Fibroblast of skin of right biceps (primary cell): ENCODE measurements around the gene ZNF552.
"Not testable (repeated sequence)": the region's sequence is repeated elsewhere in the genome, so short reads cannot be mapped to it uniquely, and the experiment has no call there.

Source experiments
- DNase-seq: peaks from one replicate; pipeline ENCODE4 v3.0.0-alpha.2; 2013

The ZNF552 gene

GRCh38 chr19:57814505-57815246 lies at the start of gene ZNF552:
Gene ZNF552, minus strand, starts transcription at chr19:57814913. Its CDS starts 170 bp downstream, at chr19:57814743.
- peak; percentile 93 for DNase-seq

GRCh38 chr19:57862351-57862750 lies 47.6 kb upstream of the ZNF552 start:
- not testable (repeated sequence) for DNase-seq

- DNase-seq, result not testable (repeated sequence)
Measured at GRCh38 chr19:57854117-57854516, 39.4 kb upstream of the ZNF552 start.

- not testable (repeated sequence) for DNase-seq
Measured at GRCh38 chr19:57851812-57852603, 37.3 kb upstream of the ZNF552 start.

- DNase-seq, result peak; percentile 51
Measured at GRCh38 chr19:57850553-57851017, 35.9 kb upstream of the ZNF552 start.

GRCh38 chr19:57849666-57850473 lies 35.2 kb upstream of the ZNF552 start, which contains the start of gene ZNF587:
Gene ZNF587, plus strand, starts transcription at chr19:57849859. Its CDS starts 180 bp downstream, at chr19:57850039.
- peak; percentile 88 for DNase-seq

GRCh38 chr19:57849162-57849665 lies 34.5 kb upstream of the ZNF552 start:
- DNase-seq, result not testable (repeated sequence)

GRCh38 chr19:57847164-57847563 lies 32.5 kb upstream of the ZNF552 start:
- not testable (repeated sequence) for DNase-seq

- no peak for DNase-seq
Measured at GRCh38 chr19:57841122-57841763, 26.5 kb upstream of the ZNF552 start.

- not testable (repeated sequence) for DNase-seq
Measured at GRCh38 chr19:57838622-57839191, 24.0 kb upstream of the ZNF552 start.

GRCh38 chr19:57836991-57837390 lies 22.3 kb upstream of the ZNF552 start:
- DNase-seq, result not testable (repeated sequence)

GRCh38 chr19:57830071-57830602 lies 15.4 kb upstream of the ZNF552 start, which contains the start of gene ZNF587B:
Gene ZNF587B, plus strand, starts transcription at chr19:57830299. Its CDS starts 230 bp downstream, at chr19:57830529.
- DNase-seq, result peak; percentile 73

GRCh38 chr19:57829316-57829715 lies 14.6 kb upstream of the ZNF552 start:
- no peak for DNase-seq

- no peak for DNase-seq
Measured at GRCh38 chr19:57825511-57825910, 10.8 kb upstream of the ZNF552 start.

GRCh38 chr19:57823608-57824007 lies 8.9 kb upstream of the ZNF552 start:
- not testable (repeated sequence) for DNase-seq

GRCh38 chr19:57823155-57823554 lies 8.4 kb upstream of the ZNF552 start:
- not testable (repeated sequence) for DNase-seq

- DNase-seq, result not testable (repeated sequence)
Measured at GRCh38 chr19:57821501-57821900, 6.8 kb upstream of the ZNF552 start.

- not testable (repeated sequence) for DNase-seq
Measured at GRCh38 chr19:57821095-57821494, 6.4 kb upstream of the ZNF552 start.

- DNase-seq, result no peak
Measured at GRCh38 chr19:57820599-57820998, 5.9 kb upstream of the ZNF552 start.

- DNase-seq, result peak; percentile 95
Measured at GRCh38 chr19:57819475-57820148, 4.9 kb upstream of the ZNF552 start.

GRCh38 chr19:57818378-57818777 lies 3.7 kb upstream of the ZNF552 start:
- no peak for DNase-seq
